Parathyroid adenoma (tissue), 2 donors: ENCODE data around the gene PCDHGA8.
"Not testable (repeated sequence)": the region's sequence is repeated elsewhere in the genome, so short reads cannot be mapped to it uniquely, and the experiment has no call there.

Source experiments
- H2AFZ ChIP-seq: fragments of 300-600 bp; sonication (generic); one replicate; pipeline ENCODE4 v1.7.0; 2017; ENCODE audit warnings: antibody characterized with exemption, mild to moderate bottlenecking
- H3K27ac ChIP-seq: fragments of 300-600 bp; sonication (generic); one replicate; pipeline ENCODE4 v1.7.0; 2017
- H3K27me3 ChIP-seq: fragments of 300-600 bp; sonication (generic); one replicate; pipeline ENCODE4 v1.7.0; 2017; ENCODE audit warnings: low read length; ENCODE audit not compliant: control insufficient read depth, insufficient read depth
- H3K36me3 ChIP-seq: fragments of 300-600 bp; sonication (generic); one replicate; pipeline ENCODE4 v1.7.0; 2017; ENCODE audit warnings: low read length; ENCODE audit not compliant: control insufficient read depth, insufficient read depth
- H3K4me1 ChIP-seq: fragments of 300-600 bp; sonication (generic); one replicate; pipeline ENCODE4 v1.7.0; 2017; ENCODE audit warnings: control low read depth
- H3K4me2 ChIP-seq: fragments of 300-600 bp; sonication (generic); one replicate; pipeline ENCODE4 v1.7.0; 2017; ENCODE audit warnings: low read length
- H3K4me3 ChIP-seq: fragments of 300-600 bp; sonication (generic); one replicate; pipeline ENCODE4 v1.7.0; 2017; ENCODE audit warnings: low read depth, low read length
- H3K79me2 ChIP-seq: fragments of 300-600 bp; sonication (generic); one replicate; pipeline ENCODE4 v1.7.0; 2017; ENCODE audit warnings: control low read depth
- H3K9ac ChIP-seq: fragments of 300-600 bp; sonication (generic); one replicate; pipeline ENCODE4 v1.7.0; 2017; ENCODE audit warnings: mild to moderate bottlenecking
- H3K9me3 ChIP-seq: fragments of 300-600 bp; sonication (generic); one replicate; pipeline ENCODE4 v1.7.0; 2017; ENCODE audit warnings: low read length; ENCODE audit not compliant: control insufficient read depth
- CTCF ChIP-seq: fragments of 300-600 bp; sonication (generic); IDR thresholded peaks from one replicate; pipeline ENCODE4 v1.7.0; 2017; ENCODE audit warnings: antibody characterized with exemption, mild to moderate bottlenecking
- donor health status: primary hyperparathyroidism.

PCDHGA8 gene

DNA sequence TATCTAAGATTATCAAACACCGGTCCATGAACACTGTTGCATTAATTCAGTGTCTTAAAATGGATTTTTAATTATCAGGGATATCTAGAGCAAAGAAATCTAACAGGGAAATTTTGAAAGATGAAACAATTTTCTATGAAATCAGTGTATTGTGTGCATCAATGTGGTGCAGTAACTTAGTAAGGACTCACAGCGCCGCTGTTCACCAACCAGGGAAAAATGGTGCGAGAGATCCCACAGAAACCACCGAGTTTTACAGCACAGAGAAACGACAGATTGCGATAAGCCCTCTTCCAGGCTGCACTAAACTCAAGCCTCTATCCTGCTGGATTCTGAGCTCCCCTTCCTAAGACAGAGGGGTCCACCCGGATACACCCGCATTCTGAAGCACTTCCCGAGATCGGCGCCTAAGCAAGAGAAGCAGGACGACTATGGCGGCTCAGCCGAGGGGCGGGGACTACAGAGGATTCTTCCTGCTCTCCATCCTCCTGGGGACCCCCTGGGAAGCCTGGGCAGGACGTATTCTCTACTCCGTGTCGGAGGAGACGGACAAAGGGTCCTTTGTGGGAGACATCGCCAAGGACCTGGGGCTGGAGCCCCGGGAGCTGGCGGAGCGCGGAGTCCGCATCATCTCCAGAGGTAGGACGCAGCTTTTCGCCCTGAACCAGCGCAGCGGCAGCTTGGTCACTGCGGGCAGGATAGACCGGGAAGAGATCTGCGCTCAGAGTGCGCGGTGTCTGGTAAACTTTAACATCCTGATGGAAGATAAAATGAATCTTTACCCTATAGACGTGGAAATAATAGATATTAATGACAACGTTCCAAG lies 9.8 kb upstream of the PCDHGA8 start, which contains the start of gene PCDHGA7:
Gene PCDHGA7 (plus strand): TSS at position 274 of the 826 bp plus-strand sequence. CDS start 158 bp downstream, at position 432.
- H3K27ac ChIP-seq = no peak within 1 kb of the TSS
- H3K9ac ChIP-seq = no peak within 1 kb of the TSS
- no peaks in the 10 kb centered on the region for H3K4me1 ChIP-seq
- peak within 1 kb of the TSS; percentile 38 for H3K4me3 ChIP-seq
- no peaks in the 10 kb centered on the region for H3K79me2 ChIP-seq
- H3K4me2 ChIP-seq = peak within 1 kb of the TSS; percentile 12
- H3K27me3 ChIP-seq = no peaks in the 10 kb centered on the region
- TF ChIP-seq CTCF = no peak
- peaks cover 2% of the 10 kb centered on the region for H3K9me3 ChIP-seq
- no peaks in the 10 kb centered on the region for H3K36me3 ChIP-seq
- H2AFZ ChIP-seq = peak within 1 kb of the TSS; percentile 40

GRCh38 chr5:141383345-141383744 lies 9.1 kb upstream of the PCDHGA8 start:
- peaks cover 2% of the 10 kb centered on the region for H3K9me3 ChIP-seq
- no peaks in the 10 kb centered on the region for H3K36me3 ChIP-seq
- no peak overlapping the region for H3K9ac ChIP-seq
- TF ChIP-seq CTCF = no peak
- H3K4me1 ChIP-seq = no peaks in the 10 kb centered on the region
- H3K4me3 ChIP-seq = no peak overlapping the region
- no peak overlapping the region for H3K27ac ChIP-seq
- no peaks in the 10 kb centered on the region for H3K27me3 ChIP-seq
- H3K4me2 ChIP-seq = no peak overlapping the region
- no peaks in the 10 kb centered on the region for H3K79me2 ChIP-seq
- H2AFZ ChIP-seq = no peak overlapping the region

DNA sequence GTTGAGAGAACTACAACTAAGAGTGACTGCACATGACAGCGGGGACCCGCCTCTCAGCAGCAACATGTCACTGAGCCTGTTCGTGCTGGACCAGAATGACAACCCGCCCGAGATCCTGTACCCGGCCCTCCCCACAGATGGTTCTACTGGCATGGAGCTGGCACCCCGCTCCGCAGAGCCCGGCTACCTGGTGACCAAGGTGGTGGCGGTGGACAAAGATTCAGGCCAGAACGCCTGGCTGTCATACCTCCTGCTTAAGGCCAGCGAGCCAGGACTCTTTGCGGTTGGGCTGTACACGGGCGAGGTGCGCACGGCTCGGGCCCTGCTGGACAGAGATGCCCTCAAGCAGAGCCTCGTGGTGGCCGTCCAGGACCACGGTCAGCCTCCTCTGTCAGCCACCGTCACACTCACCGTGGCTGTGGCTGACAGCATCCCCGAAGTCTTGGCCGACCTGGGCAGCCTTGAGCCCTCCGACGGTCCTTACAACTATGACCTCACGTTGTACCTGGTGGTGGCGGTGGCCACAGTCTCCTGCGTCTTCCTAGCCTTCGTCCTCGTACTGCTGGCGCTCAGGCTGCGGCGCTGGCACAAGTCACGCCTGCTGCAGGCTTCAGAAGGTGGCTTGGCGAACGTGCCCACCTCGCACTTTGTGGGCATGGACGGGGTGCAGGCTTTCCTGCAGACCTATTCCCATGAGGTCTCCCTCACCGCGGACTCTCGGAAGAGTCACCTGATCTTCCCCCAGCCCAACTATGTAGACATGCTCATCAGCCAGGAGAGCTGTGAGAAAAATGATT lies 7.8 kb upstream of the PCDHGA8 start:
- Histone ChIP-seq H3K9me3 (no peaks in the 10 kb centered on the region), H3K79me2 (no peaks in the 10 kb centered on the region), H2AFZ (no peak overlapping the region), H3K4me3 (no peak overlapping the region), H3K36me3 (no peaks in the 10 kb centered on the region), H3K27me3 (no peaks in the 10 kb centered on the region), H3K27ac (no peak overlapping the region), H3K9ac (no peak overlapping the region), H3K4me2 (no peak overlapping the region), H3K4me1 (no peaks in the 10 kb centered on the region)
- no peak for TF ChIP-seq CTCF

DNA sequence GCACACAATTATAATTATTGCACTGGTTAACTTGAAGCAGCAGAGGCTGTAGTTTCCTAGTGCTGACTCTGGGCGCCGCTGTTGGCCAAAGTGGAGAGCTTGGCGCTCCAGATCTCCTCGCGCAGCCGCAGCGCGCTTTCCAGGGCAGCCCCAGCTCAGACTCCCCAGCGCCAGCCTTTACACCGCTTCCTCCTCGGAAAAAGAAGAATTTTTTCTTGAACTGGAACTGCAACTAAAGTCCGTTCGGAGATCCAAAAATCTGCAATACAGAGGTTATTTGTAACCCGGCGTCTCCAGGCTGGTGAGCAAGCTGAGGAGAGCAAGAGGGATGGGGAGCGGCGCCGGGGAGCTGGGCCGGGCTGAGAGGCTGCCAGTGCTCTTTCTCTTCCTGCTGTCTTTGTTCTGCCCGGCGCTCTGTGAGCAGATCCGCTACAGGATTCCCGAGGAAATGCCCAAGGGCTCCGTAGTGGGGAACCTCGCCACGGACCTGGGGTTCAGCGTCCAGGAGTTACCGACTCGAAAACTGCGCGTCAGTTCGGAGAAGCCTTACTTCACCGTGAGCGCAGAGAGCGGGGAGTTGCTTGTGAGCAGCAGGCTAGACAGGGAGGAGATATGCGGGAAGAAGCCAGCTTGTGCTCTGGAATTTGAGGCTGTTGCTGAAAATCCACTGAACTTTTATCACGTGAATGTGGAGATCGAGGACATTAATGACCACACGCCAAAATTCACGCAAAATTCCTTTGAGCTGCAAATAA lies 4.7 kb upstream of the PCDHGA8 start, which contains the start of gene PCDHGB4:
Gene PCDHGB4 (plus strand): TSS at position 142 of the 755 bp plus-strand sequence. CDS start 187 bp downstream, at position 329.
- not testable (repeated sequence) for H3K36me3 ChIP-seq, H3K79me2 ChIP-seq, H3K9ac ChIP-seq, H2AFZ ChIP-seq, H3K4me3 ChIP-seq, H3K4me2 ChIP-seq, H3K27me3 ChIP-seq, H3K9me3 ChIP-seq, H3K4me1 ChIP-seq, H3K27ac ChIP-seq
- peak; percentile 43 for TF ChIP-seq CTCF
